Upper lobe of right lung (tissue), 1 donor: ENCODE results near the gene TSPYL1. TPM values are rescaled to one million over a fixed set of nuclear protein-coding genes. Genes with fewer than 3 reads are reported as not detected.

Experiments used
- ATAC-seq: fragments of 200-7000 bp; cut with Tn5 transposase; one replicate; pipeline ENCODE4 v1.9.1; 2020; ENCODE audit warnings: mild to moderate bottlenecking, moderate library complexity
- DNase-seq: peaks from one replicate; pipeline ENCODE4 v3.0.0-alpha.2; 2020
- H3K27ac ChIP-seq: fragments of 200-600 bp; one replicate; pipeline ENCODE4 v1.8.0; 2022
- H3K27me3 ChIP-seq: fragments of 200-600 bp; one replicate; pipeline ENCODE4 v1.8.0; 2022; ENCODE audit warnings: mild to moderate bottlenecking
- H3K36me3 ChIP-seq: fragments of 200-600 bp; one replicate; pipeline ENCODE4 v1.8.0; 2022
- H3K4me1 ChIP-seq: fragments of 200-600 bp; one replicate; pipeline ENCODE4 v1.8.0; 2022
- H3K4me3 ChIP-seq: fragments of 200-600 bp; one replicate; pipeline ENCODE4 v1.8.0; 2022; ENCODE audit warnings: mild to moderate bottlenecking
- H3K9me3 ChIP-seq: fragments of 200-600 bp; one replicate; pipeline ENCODE4 v1.8.0; 2022
- intact Hi-C: fragments of 100-400 bp; cut with DNase I; formaldehyde crosslinking; loops from one replicate; pipeline ENCODE4 v1.11.0; 2022
- total RNA-seq: library from RNA; stranded (reverse); fragmentation: NEBNext Ultra II Directional; extraction: Animal tissue kit (Norgen Biotek cat#: 25700); gene quantifications from one replicate; pipeline ENCODE4 v1.2.1, GENCODE V29; 2021
- TF ChIP-seq, protein P1 (sequence below): fragments of 200-600 bp; IDR thresholded peaks from one replicate; pipeline ENCODE4 v1.8.0; 2022; ENCODE audit warnings: antibody characterized with exemption
- donor health status: DM: no; HTN: yes; CAD: no; lungs with severe emphysema.

The TSPYL1 gene
- total RNA-seq, 1 donor from 2014 or later, result 86.2 TPM

DNA sequence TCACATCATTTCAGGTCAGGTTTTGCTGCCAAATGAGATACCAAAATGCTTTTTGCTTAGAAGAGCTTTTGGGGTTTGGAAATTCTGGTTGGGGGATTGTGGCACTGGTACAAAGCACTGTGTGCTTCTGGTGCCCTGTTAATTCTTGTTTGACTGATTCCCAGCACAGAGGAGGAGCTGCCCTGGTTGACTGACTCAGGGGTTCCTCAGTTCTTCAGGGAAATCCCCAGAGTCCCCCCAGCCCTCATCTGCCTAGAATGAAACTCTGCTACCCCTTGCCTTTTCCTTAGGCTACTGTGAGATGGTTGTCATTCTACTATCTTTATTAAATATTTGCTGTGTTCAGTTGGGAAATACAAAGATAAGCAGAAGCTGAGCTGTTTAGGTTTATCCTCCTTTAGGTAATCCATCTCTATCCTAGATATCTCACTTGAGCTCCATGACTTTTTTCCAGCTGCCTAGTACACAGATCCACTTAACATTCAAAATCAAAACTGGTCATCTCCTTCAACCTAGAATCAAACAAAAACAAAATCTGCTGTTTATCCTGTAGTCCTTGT is 24.9 kb upstream of the TSPYL1 start:
- TF ChIP-seq, protein P1, sequence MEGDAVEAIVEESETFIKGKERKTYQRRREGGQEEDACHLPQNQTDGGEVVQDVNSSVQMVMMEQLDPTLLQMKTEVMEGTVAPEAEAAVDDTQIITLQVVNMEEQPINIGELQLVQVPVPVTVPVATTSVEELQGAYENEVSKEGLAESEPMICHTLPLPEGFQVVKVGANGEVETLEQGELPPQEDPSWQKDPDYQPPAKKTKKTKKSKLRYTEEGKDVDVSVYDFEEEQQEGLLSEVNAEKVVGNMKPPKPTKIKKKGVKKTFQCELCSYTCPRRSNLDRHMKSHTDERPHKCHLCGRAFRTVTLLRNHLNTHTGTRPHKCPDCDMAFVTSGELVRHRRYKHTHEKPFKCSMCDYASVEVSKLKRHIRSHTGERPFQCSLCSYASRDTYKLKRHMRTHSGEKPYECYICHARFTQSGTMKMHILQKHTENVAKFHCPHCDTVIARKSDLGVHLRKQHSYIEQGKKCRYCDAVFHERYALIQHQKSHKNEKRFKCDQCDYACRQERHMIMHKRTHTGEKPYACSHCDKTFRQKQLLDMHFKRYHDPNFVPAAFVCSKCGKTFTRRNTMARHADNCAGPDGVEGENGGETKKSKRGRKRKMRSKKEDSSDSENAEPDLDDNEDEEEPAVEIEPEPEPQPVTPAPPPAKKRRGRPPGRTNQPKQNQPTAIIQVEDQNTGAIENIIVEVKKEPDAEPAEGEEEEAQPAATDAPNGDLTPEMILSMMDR, result no peak
- Histone ChIP-seq H3K27ac (no peak overlapping the region), H3K36me3 (no peaks in the 10 kb centered on the region), H3K27me3 (no peaks in the 10 kb centered on the region), H3K4me1 (no peaks in the 10 kb centered on the region), H3K4me3 (no peak overlapping the region), H3K9me3 (no peaks in the 10 kb centered on the region)
- no peak for ATAC-seq
- intact Hi-C loops, result no loop called here
- DNase-seq, result no peak

DNA sequence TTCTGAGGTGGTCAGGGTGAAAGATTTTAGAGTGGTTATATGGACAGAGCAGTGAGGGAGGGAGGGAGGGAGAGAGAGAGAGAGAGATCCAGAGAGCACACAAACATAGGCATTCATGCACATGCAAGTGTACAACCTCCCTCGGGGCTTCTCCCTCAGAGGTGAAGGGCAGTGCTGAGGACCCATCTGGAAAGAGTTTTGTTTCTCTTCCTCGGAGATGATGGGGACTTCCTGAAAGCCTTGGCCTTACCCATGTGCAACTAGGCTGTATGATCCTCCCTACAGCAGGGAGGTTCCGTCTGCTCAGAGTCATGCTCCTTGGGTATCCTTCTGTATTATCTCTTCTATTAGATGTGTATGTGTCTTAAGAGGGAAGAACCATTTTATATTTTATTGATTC is 21.4 kb upstream of the TSPYL1 start:
- ATAC-seq (no peak), DNase-seq (no peak)
- TF ChIP-seq, protein P1, result no peak
- H3K27ac ChIP-seq, result no peak overlapping the region
- no peak overlapping the region for H3K4me3 ChIP-seq
- H3K9me3 ChIP-seq, result peaks cover 8% of the 10 kb centered on the region
- H3K4me1 ChIP-seq, result no peaks in the 10 kb centered on the region
- H3K27me3 ChIP-seq, result no peaks in the 10 kb centered on the region
- intact Hi-C loops, result no loop called here
- H3K36me3 ChIP-seq, result no peaks in the 10 kb centered on the region

DNA sequence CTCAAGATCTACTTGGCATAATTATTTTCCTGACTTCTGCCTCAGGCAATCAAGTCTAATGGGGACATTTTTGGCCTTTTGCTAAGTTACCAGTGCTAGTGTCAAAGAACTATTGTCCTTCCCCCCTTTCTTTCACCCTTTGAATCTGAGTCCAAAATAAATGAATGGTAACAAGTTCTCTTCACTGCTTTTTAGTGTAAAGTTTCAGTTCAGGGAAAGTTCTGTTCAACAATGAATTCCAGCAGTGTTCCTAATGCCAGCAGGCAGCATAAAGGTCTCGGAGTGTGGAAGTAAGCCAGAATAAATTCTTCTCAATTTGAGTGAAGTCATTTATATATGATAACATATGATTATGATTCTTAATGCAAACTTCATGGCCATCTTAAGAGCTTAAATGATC is 20.8 kb upstream of the TSPYL1 start:
- DNase-seq, result no peak
- H3K36me3 ChIP-seq, result no peaks in the 10 kb centered on the region
- no peak for ATAC-seq
- intact Hi-C loops, result no loop called here
- H3K4me1 ChIP-seq, result no peaks in the 10 kb centered on the region
- H3K27ac ChIP-seq, result no peak overlapping the region
- H3K27me3 ChIP-seq, result no peaks in the 10 kb centered on the region
- peaks cover 8% of the 10 kb centered on the region for H3K9me3 ChIP-seq
- TF ChIP-seq, protein P1, result no peak
- H3K4me3 ChIP-seq, result no peak overlapping the region

DNA sequence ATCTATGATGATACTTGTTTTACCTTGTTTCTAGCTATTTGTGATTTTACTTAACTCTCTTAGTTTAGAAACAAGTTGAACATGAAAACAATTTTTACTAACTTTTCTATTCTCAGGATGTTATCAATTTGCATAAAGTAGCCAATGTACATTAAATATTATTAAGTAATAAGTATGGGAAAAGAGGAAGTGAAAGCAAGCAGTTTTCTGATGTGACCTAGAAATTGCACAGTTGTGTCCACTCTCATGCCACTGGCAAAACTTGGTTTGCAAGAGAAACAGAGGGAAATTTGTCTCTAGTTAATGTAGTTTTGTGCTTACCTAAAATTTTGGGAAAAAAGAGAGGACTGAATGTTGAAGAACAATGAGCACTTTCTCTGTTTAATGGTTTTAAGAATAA is 19.2 kb upstream of the TSPYL1 start:
- ATAC-seq (no peak), DNase-seq (no peak)
- Histone ChIP-seq H3K4me3 (no peak overlapping the region), H3K27ac (no peak overlapping the region), H3K4me1 (no peaks in the 10 kb centered on the region), H3K27me3 (no peaks in the 10 kb centered on the region), H3K36me3 (no peaks in the 10 kb centered on the region), H3K9me3 (peaks cover 8% of the 10 kb centered on the region)
- TF ChIP-seq, protein P1, result no peak
- intact Hi-C loops, result no loop called here

DNA sequence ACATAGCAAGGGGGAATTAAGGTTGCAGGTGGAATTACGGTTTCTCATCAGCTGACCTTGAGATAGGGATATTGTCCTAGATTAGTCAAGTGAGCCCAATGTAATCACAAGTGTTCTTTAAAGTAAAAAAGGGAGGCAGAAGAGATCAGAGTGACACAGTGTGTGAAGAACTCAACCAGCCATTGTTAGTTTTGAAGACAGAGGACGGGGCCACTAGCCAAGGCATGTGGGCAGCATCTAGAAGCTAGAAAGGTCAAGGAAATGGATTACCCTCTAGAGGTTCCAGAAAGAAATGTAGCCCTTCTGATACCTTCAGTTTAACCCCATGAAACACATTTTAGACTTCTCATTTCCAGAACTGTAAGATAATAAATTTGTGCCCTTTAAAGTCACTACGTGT is 18.5 kb upstream of the TSPYL1 start:
- H3K27me3 ChIP-seq, result no peaks in the 10 kb centered on the region
- H3K4me1 ChIP-seq, result no peaks in the 10 kb centered on the region
- no peak for DNase-seq
- H3K36me3 ChIP-seq, result no peaks in the 10 kb centered on the region
- H3K27ac ChIP-seq, result no peak overlapping the region
- TF ChIP-seq, protein P1, result no peak
- H3K9me3 ChIP-seq, result peaks cover 8% of the 10 kb centered on the region
- no peak overlapping the region for H3K4me3 ChIP-seq
- ATAC-seq, result no peak
- intact Hi-C loops, result no loop called here

DNA sequence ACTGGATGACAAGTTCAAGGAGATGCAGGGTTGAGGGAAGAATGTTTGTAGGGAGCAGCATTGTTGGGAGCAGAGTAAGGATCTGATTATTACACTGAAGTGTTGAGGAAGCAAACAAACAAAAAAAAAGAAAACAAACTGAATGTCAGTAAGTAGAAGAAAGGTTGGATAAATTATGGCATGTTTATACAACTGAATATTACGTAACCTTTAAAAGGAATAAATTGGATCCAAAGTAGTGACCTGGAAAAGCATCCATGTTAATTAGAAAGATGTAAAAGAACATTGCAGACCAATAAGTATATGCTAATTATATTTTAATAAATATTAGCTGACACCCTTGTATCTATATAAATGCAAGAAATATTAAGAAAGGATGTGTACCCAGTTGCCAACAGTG is 12.8 kb upstream of the TSPYL1 start:
- Histone ChIP-seq H3K27ac (no peak overlapping the region), H3K4me3 (no peak overlapping the region), H3K27me3 (no peaks in the 10 kb centered on the region), H3K36me3 (no peaks in the 10 kb centered on the region), H3K4me1 (no peaks in the 10 kb centered on the region), H3K9me3 (no peaks in the 10 kb centered on the region)
- DNase-seq, result no peak
- intact Hi-C loops, result no loop called here
- no peak for ATAC-seq
- TF ChIP-seq, protein P1, result no peak
